ENCODE data around the gene BTG3.
A peak's percentile ranks its signal among the peaks of the same experiment; 100 is the strongest.

Gene BTG3

DNA sequence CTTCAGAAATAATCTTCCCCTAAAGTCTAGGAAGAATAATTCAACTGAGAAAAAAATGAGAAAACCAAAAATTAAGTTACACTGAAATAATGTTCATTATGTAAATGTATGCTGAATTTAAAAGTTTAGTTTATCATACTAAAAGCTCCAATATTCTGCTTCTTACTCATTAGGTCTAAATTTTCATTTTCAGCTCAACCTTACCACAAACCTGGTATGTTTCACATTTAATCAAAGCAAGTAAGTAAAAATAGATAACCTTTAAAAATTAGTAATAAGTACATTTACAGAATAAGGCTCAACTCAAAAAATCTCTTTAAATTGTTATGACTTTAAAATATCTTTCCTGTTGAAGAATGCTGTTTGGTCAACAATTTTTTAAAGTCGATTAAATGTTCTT, 15.0 kb downstream of the BTG3 start:
- TF ChIP-seq, protein P1, sequence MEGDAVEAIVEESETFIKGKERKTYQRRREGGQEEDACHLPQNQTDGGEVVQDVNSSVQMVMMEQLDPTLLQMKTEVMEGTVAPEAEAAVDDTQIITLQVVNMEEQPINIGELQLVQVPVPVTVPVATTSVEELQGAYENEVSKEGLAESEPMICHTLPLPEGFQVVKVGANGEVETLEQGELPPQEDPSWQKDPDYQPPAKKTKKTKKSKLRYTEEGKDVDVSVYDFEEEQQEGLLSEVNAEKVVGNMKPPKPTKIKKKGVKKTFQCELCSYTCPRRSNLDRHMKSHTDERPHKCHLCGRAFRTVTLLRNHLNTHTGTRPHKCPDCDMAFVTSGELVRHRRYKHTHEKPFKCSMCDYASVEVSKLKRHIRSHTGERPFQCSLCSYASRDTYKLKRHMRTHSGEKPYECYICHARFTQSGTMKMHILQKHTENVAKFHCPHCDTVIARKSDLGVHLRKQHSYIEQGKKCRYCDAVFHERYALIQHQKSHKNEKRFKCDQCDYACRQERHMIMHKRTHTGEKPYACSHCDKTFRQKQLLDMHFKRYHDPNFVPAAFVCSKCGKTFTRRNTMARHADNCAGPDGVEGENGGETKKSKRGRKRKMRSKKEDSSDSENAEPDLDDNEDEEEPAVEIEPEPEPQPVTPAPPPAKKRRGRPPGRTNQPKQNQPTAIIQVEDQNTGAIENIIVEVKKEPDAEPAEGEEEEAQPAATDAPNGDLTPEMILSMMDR (IDR thresholded peaks at IDR 0.05; ENCODE audit: low read depth, low read length): no peak
- no peak overlapping the region for H3K4me3 ChIP-seq (ENCODE audit: low read depth, low read length)

DNA sequence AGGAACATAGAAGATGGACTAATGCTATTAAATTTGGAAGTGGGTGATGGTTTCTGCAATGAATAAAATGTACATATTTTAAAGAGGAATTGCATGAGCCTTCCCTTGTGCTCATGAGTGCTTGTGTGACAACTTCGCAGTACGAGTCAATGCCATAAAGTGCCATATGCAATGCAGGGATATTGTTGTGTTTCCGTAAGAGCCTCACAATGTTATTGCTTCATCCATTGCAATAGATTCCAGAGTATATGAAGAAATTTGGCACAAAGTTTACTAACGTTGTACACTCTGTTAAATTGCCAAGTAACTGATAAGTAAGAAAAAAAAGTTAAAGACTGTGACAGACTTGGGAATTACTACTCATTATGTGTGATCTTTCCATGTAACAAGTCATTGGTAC, 22.3 kb downstream of the BTG3 start:
- no peak overlapping the region for H3K4me3 ChIP-seq (ENCODE audit: low read depth, low read length)
- TF ChIP-seq, protein P1 (IDR thresholded peaks at IDR 0.05; ENCODE audit: low read depth, low read length): no peak

DNA sequence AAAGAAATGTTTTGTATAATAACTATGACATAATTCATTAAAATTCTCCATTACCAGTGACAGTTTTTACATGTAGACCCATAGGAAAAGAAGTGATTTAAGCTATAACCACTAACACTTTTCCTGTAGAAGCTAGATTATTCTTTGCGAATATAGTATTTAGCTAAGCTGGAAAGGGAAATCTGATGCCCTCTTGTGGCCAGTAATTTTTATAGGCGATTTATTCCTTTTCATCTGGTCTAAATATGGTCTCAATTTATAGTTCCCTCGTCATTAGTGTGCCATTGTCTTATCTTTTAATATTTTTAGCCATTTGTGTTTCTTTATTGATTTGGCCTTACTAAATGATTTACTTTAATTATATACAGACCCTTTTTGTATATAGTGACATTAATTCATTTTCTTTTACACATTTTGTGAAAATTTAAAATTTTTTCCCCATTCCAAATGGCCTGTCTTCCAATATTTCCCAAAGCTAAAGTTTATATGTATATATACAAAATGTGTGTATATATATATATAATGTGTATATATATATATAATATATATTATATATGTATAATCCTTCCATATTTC, 26.7 kb downstream of the BTG3 start:
- TF ChIP-seq, protein P1 (IDR thresholded peaks at IDR 0.05; ENCODE audit: low read depth, low read length): 0 out of 2 replicates have a peak, but pooled peaks have one; percentile 17
- no peak overlapping the region for H3K4me3 ChIP-seq (ENCODE audit: low read depth, low read length)

DNA sequence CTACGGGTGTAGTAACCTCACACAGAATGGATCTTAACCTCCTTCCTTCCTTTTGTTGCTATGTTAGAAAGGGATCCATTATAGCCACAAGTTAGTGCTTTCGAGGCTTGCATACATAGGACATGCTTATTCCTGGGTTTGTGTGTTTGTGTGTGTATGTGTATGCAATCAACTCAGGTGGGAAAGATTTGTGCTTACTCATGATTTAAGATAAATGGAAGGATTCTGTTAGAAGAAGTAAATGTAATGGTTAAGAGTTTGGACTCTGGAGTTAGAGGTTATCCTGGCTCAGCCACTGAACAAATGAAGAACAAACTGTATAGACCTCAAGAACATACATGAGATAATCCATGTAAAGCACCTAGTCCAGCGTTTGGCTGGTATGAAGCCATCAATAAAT, 28.8 kb downstream of the BTG3 start:
- H3K4me3 ChIP-seq (ENCODE audit: low read depth, low read length): no peak overlapping the region
- TF ChIP-seq, protein P1 (IDR thresholded peaks at IDR 0.05; ENCODE audit: low read depth, low read length): no peak

DNA sequence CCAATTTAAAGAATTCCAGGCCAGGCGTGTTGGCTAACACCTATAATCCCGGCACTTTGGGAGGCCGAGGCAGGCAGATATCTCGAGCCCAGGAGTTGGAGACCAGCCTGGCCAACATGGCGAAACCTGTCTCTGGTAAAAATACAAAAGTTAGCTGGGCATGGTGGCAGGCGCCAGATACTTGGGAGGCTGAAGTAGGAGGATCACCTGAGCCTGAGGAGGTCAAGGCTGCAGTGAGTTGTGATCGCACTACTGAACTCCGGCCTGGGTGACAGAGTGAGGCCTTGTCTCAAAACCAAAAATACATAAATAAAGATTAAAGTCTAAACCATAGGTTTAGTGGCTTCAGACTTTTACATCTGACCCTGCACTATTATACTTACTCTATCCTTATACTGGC, 32.4 kb downstream of the BTG3 start:
- TF ChIP-seq, protein P1 (IDR thresholded peaks at IDR 0.05; ENCODE audit: low read depth, low read length): no peak
- no peak overlapping the region for H3K4me3 ChIP-seq (ENCODE audit: low read depth, low read length)

DNA sequence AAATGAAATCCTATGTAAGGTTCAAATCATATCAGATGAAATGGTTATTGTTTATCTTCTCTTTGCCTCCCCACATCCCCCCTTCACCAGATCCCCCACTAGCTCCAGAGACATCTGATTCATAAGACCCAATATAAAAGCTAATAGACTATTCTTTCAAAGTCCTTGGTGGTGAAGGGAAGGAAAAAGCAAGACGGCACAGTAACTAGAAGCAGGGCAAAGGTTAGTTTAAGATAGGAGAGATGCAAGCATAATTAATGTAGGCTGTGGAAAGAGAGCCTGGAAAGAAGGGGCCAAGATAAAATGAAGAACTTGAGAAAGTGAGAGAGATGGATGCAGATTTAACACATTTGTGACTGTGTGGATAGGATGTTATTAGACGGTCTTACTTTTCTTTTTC, 33.8 kb downstream of the BTG3 start:
- TF ChIP-seq, protein P1 (IDR thresholded peaks at IDR 0.05; ENCODE audit: low read depth, low read length): no peak
- no peak overlapping the region for H3K4me3 ChIP-seq (ENCODE audit: low read depth, low read length)

DNA sequence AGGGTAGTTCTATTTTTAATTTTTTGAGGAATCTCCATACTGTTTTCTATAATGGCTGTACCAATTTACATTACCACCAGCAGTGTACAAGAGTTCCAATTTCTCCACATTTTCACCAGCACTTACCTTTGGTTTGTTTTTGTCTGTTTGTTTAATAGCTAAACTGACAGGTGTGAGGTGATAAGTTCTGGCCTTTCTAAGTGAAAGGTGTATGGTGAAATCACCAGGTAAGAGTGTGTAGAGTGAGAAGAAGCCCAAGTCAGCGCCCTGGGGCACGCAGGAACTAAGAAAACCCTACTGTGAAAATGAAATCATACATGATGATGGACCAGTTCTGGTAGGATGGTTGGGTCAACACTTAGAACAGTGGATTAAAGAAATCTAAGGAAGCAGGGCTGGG, 34.5 kb downstream of the BTG3 start:
- no peak overlapping the region for H3K4me3 ChIP-seq (ENCODE audit: low read depth, low read length)
- TF ChIP-seq, protein P1 (IDR thresholded peaks at IDR 0.05; ENCODE audit: low read depth, low read length): no peak

All from WI38 (cell line).